Panc1 (cell line): Measurements from ENCODE around the gene MRE11.

ENCODE experiments used
- CTCF ChIP-seq: fragments of 450-650 bp; IDR thresholded peaks from 2 replicates; pipeline ENCODE4 v1.5.1; 2017; ENCODE audit warnings: mild to moderate bottlenecking
- POLR2AphosphoS5 ChIP-seq: IDR thresholded peaks from 2 replicates; pipeline ENCODE4 v1.6.1; 2012; ENCODE audit warnings: mild to moderate bottlenecking, low read depth, low read length, moderate library complexity
- SIN3A ChIP-seq: IDR thresholded peaks from 2 replicates; pipeline ENCODE4 v1.6.1; 2012; ENCODE audit warnings: low read depth, mild to moderate bottlenecking, low read length, moderate library complexity, borderline replicate concordance; ENCODE audit not compliant: insufficient read depth
- TCF7L2 ChIP-seq: IDR thresholded peaks from 2 replicates; pipeline ENCODE4 v1.6.1; 2011; ENCODE audit warnings: mild to moderate bottlenecking, low read depth, low read length, inconsistent platforms
- TF ChIP-seq, protein P1 (sequence below), 2 experiments: IDR thresholded peaks; 2 replicates each; pipeline ENCODE4 v1.6.1; 2011 to 2012; ENCODE audit warnings: low read depth in 2 of 2, control low read depth in 1 of 2, low read length in 1 of 2, mild to moderate bottlenecking in 1 of 2, moderate library complexity in 1 of 2; ENCODE audit not compliant: insufficient read depth in 1 of 2

DNA sequence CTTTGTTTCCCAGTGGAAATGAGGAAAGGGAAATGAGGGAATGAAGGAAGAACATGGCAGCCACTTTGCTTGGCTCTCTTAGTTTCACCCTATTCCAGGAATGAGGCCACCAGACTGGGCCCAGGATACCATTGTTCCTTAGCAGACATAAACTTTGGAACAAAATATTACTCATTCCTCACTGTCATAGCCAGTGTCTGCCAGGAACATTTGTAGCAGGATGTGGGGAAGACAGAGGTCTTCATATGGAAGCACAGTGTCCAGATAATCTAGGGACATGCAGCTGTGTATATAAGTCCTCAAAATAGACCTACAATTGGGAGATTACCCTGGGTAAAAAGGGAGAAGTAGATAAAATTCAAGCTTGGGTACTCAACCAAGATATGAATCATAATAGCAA lies 34.9 kb upstream of the MRE11 start:
- TF ChIP-seq CTCF (no peak), TCF7L2 (no peak), POLR2AphosphoS5 (no peak), SIN3A (no peak)
- TF ChIP-seq, protein P1, sequence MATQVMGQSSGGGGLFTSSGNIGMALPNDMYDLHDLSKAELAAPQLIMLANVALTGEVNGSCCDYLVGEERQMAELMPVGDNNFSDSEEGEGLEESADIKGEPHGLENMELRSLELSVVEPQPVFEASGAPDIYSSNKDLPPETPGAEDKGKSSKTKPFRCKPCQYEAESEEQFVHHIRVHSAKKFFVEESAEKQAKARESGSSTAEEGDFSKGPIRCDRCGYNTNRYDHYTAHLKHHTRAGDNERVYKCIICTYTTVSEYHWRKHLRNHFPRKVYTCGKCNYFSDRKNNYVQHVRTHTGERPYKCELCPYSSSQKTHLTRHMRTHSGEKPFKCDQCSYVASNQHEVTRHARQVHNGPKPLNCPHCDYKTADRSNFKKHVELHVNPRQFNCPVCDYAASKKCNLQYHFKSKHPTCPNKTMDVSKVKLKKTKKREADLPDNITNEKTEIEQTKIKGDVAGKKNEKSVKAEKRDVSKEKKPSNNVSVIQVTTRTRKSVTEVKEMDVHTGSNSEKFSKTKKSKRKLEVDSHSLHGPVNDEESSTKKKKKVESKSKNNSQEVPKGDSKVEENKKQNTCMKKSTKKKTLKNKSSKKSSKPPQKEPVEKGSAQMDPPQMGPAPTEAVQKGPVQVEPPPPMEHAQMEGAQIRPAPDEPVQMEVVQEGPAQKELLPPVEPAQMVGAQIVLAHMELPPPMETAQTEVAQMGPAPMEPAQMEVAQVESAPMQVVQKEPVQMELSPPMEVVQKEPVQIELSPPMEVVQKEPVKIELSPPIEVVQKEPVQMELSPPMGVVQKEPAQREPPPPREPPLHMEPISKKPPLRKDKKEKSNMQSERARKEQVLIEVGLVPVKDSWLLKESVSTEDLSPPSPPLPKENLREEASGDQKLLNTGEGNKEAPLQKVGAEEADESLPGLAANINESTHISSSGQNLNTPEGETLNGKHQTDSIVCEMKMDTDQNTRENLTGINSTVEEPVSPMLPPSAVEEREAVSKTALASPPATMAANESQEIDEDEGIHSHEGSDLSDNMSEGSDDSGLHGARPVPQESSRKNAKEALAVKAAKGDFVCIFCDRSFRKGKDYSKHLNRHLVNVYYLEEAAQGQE (IDR thresholded peaks at IDR 0.05; ENCODE audit: insufficient read depth in 1 of 2, low read depth in 2 of 2, low read length in 1 of 2), result no peak
